ENCODE results near the gene USP10.

The USP10 gene

DNA sequence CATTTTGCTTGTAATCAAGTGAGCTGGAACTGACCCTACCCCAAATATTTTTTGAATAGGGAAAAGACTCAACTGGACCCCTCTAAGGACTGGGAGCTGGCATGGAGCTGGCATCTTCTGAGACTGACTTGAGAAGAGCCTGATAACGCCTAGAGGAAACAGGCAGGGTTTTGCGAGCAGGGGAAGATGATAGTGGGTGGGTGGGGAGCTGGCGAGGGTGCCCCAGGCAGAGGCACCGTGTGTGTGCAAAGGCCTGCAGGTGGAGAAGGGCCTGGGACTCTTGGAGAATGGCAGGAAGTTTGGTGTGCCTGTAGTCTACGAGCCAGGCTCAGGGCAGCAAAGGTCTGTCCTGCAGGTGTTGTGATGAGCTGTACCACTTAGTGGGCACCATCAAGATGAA lies 124.1 kb downstream of the USP10 start:
- DNase-seq (ENCODE audit: low spot score) = no peak

DNA sequence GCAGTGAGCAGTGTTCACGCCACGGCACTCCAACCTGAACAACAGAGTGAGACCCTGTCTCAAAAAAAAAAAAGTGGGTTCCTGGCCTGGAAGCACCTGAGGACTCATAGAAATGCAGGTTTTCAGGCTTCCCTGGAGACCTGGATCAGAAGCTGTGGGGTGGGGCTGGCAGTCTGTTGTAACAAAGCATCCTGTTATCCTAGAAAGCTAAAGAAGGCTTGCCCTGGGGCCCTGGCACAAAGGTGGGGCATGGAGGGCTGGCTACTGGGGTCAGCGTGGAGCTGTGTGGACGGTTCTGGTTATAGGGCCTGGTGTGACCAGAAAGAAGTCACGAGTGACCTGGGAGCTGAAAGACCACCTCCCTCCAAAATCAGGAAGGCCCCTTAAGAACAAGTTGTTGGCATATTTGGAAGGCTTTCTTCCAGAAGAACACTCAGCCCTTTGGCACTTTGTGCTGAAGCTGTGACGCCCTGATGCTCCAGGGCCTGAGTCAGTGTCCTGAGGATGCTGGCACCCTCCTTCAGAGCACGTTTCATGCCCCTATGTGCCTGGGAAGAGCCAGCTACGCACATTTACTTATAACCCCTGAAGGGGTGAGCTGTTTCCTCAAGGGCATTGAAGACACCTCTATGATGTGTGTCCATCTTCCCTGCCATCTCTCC lies 126.2 kb downstream of the USP10 start:
- DNase-seq (ENCODE audit: low spot score) = no peak

DNA sequence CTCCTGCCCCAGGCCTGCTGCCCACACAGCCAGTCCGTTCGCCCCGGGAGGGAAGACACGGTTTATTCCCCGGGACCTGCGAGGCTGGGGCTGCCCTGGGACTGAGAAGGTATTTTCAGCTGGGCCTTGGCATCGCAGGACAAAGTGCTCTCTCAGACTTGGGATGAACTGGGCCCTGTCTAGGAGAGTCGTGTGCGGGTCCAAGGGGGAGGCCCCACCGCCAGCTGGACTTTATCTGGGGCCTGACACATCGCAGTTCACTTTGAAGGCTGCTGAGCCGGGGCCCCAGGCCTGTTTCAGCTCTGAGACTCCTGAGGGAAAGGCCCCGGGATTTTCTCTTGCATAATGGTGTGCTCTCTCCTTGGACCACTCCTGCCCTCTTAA lies 126.8 kb downstream of the USP10 start:
- DNase-seq (ENCODE audit: low spot score) = no peak

DNA sequence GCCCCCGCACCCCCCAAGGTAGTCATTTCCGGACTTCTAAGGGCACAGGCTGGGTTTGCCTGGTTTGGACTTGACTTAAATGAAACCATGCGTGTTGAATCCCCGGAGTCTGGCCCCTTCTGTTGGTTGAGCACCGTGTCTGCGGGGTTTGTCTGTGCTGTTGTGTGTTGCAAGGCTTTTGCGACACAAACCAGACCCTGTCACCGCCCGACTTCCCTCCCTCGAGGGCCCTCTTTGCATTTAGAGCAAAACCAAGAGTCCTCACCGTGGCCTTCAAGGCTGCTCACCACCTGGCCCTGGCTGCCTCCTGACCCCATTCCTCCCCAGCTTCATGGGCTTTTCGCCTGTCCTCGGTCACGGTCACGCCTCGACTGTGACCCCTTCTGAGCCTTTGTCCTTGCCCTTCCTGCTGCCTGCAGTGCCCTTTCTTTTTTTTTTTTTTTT lies 127.4 kb downstream of the USP10 start:
- no peak for DNase-seq (ENCODE audit: low spot score)

DNA sequence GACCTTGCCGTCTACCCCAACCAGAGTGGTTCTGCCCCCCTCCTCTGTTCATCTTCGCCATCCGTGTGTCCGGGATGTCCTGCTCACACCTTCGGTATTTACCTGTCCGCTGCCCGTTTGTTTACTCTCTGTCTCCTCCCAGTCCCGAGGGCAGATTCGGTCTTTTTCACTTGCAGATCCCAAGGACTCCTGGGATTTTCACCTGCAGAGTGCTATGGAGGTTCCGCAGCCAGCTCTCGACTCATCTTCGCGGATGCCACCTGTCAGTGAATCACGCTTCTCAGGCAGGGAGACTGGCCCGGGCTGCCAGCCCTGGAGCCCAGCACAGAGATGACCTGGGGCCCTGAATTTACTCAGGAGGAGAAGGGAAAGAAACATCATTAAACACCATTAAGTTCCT lies 128.1 kb downstream of the USP10 start:
- DNase-seq (ENCODE audit: low spot score) = no peak

- DNase-seq (ENCODE audit: low spot score) = no peak
Measured at GRCh38 chr16:84828322-84828721, 128.5 kb downstream of the USP10 start.
